TTC549 (cell line): ENCODE results near the gene RPS19.
"Not testable (repeated sequence)": the region's sequence is repeated elsewhere in the genome, so short reads cannot be mapped to it uniquely, and the experiment has no call there.

Experiments used
- FAIRE-seq: peaks from 2 replicates; lab custom pipeline; 2012; peaks lifted over from hg19 to GRCh38; lab: Jason Lieb, UNC

RPS19 gene

DNA sequence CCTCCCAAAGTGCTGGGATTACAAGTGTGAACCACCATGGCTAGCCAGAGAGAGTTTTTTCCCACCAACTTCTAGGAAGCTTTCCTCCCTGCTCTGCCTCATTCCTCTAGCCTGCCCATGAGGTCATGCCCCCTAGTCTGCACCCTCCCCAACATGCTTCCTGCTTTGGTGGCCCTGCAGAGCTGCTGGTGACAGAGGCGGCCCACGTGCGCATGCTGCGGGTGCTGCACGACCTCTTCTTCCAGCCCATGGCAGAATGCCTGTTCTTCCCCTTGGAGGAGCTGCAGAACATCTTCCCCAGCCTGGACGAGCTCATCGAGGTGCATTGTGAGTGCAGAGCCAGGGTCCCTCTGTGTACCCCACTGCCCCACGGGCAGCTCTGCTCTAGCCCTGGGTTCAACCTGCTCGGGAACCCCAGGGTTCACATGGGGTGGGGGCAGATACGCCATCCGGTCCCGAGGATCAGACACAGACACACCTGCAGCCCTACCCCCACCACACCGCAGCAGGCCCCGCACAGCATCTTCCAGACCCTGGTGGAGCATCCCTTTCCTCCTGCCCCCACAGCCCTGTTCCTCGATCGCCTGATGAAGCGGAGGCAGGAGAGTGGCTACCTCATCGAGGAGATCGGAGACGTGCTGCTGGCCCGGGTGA lies 41.8 kb downstream of the RPS19 start:
- no peak for FAIRE-seq

DNA sequence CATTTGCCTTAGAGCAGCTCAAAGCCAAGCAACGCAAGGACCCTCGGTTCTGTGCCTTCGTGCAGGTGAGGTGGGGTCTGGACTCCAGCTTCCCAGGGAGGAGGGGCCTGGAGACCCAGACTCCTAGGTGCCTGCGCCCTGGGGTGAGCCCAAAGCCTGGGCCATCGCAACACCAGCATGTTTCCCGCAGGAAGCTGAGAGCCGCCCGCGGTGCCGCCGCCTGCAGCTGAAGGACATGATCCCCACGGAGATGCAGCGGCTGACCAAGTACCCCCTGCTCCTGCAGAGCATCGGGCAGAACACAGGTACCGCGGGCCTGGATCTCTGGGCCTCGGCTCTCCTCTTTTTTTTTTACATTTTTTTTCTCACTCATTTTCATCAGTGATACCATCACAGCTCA lies 42.5 kb downstream of the RPS19 start:
- no peak for FAIRE-seq

DNA sequence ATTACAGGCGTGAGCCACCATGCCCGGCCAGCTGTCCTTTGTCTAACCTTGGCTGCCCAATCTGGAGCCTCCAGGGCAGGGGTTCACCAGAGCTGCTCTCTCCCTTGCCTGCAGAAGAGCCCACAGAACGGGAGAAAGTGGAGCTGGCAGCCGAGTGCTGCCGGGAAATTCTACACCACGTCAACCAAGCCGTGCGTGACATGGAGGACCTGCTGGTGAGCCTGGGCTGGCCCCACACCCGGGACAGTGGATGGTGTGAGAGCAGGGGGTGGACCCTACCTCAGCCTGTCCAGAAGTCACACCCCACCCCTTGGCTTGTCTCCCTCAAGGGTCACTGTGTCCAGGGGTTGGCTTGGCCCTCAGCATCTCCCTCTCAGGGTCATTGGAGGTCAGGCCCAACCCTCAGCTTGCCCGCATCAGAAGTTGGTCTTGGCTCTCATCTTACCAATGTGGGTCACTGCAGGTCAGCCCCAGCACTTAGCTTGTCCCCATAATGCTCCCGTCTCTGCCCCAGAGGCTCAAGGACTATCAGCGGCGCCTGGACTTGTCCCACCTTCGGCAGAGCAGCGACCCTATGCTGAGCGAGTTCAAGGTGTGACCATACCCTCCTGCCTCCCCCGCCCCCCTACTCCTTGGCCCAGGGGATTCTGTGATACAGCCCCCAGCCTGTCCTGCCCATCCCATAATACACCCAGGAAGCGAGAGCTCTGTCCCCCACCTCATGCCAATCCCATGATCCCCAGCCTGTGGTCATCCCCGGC lies 43.3 kb downstream of the RPS19 start:
- FAIRE-seq: no peak

DNA sequence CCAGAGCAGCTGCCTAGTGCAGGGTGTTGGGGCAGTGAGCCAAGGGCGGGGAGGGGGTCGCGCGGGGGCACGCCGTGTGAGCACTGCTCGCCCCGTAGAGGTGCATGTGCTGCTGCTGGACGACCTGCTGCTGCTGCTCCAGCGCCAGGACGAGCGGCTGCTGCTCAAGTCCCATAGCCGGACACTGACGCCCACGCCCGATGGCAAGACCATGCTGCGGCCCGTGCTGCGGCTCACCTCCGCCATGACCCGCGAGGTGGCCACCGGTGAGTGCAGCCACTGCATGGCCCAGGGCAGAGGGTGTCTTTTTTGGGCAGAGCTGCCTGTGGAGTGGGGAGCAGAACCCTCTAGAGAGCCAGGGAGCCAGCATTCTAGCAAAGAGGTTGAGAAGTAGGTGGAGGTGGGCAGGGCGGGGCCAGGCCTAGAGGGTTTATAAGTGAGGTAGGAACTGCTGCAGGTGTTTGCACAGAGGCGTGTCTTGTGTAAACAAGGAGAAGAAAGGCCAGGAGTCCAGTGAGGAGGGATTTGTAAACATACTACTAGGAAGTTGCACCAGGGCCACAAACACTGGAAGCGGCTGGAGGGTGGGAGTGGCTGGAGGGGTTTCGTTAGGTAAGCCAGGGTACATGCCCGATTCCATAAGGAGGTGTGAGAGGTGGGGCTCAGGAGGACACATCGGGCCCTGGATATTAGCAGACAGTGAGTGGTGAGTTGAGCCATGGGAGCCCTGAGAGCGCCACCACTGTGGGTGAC lies 44.2 kb downstream of the RPS19 start:
- no peak for FAIRE-seq

DNA sequence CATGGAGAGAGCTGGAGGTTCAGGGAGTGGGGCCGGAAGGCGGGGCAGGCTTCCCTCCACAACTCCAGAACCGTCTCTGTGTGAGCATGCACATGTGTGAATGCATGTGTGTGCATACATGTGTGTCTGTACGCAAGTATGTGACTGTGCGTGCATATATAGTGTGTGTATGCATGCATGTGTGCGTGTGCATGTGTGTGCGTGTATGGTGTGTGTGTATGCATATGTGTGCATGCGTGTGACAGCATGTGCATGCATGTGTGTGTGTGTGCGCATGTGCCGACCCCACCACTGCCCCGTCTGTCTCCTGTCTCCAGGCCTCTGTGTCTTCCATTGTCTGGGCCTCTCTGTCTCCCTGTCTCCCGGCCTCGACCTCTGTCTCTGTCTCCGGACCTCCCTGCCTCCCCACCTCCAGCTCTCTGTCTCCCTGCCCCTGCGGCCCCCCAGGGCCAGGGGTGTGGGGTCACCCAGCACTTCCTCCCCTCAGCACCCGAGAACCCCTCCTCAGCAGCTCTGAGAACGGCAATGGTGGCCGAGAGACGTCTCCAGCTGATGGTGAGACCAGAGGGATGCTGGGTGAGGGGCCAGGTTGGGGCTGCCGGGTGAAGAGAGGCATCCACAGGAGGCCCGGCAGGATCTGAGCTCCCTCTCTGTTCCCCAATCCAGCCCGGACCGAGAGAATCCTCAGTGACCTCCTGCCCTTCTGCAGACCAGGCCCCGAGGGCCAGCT lies 45.4 kb downstream of the RPS19 start:
- FAIRE-seq: no peak

DNA sequence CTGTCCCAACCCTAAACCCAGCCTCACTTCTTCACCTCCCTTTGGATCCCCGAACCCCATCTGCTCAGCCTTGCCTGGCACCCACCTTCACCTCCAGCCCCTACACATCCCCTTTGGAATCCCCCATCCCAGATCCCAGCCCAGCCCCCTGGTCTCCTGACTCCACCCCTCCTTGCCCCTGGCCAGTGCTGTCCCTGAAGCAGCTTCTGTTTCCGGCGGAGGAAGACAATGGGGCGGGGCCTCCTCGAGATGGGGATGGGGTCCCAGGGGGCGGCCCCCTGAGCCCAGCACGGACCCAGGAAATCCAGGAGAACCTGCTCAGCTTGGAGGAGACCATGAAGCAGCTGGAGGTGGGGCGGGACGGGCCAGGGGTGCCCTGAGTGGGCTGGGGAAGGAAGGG lies 46.2 kb downstream of the RPS19 start:
- no peak for FAIRE-seq

DNA sequence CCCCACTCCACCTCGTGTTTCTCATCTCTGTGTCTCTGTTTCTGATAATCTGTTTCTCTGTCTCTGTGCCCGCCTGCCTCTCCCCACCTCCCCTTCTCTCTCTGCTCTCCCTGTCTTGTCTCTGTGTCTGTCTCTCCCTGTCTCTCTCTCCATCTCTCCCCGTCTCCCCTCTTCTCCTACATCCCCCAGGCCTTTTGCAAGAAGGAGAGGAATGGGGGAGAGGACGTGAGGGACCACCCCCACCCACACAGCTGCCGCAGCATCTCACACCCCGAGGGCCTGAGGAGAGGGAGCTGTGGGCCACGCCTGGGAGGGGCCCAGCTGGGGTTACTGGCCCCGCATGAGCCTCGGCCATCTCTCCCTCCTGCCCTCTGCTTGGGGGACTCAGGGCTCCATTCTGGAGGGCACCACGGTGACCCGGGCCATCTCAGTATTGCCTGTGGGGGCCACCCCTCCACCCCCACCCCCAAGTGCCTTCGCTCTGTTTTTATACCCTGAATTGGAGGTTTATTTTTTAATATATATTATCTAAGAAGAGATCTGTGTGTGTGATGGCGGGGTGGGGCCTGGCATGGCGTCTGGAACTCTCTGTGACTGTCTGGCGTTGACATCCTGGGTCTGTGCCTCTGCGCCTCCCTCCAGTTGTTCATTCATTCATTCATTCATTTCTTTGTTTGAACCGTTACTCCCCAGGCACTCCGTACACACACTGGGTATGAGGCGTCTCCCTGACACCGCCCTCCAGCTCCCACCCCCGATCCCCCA lies 47.0 kb downstream of the RPS19 start:
- FAIRE-seq: no peak

DNA sequence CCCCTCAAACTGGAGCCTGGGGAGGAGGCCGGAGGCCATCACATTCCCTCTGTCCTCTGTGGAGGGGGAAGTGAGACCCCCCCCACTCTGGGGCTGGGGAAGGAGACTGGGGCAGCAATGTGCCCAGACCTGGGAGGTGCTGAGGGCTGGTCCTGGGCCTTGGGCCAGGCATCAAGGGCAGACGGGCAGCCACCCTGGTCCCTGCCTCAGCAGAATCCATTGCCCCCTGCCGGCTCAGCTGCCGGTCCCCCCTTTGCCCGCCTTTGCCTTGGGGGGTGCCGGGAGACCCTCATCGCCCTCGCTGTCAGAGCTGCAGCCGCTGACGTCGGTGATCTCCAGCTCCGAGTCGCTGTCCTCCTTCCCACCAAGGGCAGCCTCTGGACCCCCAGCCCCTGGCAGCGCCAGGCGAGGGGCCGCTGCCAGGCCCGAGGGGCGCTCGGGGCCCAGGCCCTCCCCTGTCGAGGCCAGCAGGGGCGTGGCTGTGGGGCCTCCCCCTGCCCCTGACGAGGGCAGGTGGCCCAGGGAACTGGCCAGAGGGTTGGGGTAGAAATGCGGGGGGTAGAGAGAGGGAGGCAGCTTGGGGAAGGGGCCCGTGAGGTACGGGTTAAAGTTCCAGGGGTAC lies 48.0 kb downstream of the RPS19 start:
- FAIRE-seq: no peak

DNA sequence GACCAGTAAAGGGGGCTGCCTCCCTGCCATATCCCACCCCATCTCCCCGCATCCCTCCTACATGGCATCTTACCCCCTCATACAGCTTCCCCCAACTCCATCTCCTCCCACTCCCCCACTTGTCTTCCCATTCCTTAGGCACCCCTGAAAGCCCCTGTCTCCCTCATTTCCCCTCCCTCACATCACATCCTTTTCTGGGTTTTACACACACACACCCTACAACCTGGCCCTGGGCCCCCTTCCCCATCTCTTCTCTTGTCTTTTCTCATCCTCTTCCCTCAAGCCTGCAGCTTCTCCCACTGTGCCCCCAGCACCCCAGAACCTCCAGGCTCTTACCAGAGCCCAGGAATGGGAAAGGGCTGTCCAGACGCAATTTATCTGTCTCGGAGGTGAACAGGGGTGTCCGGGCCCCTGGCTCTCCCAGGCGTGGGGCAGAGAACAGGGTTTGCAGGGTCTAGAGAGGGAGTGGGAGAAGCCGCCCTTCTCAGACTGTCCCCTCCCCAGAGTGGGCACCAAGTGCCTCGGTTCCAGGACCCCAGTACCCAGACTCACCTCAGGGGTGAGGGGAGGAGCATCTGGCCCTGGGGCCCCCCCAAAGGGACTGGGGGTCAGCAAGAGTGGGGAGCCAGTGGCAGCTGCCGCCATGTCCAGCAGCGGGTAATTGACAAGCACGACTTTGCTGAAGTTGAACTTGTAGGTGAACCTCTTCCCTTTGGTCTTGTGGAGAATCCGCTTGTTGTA lies 48.8 kb downstream of the RPS19 start:
- FAIRE-seq: no peak

DNA sequence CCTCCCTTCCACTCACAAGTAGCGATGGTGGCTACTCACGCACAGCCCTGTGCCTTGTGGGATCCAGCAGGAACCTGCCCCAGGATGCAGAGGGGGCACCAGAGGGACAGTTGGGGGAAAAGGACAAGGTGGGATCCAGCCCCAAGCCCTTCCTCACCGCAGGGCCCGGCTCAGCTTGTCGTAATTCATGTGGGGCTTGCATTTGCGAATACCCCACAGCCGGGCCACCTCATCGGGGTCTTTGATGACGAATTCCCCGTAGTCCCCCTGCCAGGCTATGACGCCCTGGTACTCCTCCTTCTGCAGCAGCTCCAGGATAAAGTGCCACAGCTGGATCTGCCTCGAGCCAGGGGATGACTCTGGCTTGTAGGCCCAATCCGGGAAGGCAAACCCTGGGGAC lies 49.7 kb downstream of the RPS19 start:
- FAIRE-seq: no peak

DNA sequence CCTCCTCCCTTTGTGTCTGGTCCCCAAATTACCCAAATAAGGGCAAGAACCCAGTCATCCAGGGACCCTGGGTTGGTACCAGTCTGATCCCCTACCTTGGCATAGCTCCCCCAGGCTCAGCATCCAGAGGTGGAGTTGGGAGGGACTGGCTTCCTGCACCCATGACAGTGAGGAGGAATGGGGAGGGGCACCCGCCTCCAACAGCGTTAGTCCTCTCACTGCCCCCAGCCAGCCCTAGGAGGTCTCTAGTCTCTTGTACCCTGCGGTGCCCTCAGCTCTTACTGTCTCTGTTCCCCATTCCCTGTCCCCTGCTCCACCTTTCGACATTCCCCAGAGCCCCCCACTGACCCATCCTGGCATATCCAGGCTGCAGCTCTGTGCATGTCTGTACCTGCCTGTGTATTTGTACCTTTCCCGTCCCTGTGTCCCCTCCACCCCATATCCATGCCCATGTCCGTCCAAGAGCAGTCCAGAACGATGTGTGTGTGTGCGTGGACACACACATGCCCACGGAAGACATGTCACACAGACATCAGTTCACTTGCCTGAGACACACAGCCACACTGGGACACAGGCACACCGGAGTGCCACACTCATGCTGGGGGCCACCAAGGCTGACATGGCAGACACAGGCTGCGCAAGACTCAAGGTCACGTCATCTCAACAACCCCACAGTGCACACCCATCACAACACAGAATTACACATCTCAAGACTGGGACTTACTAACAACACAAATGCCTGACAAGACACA lies 50.4 kb downstream of the RPS19 start:
- no peak for FAIRE-seq

DNA sequence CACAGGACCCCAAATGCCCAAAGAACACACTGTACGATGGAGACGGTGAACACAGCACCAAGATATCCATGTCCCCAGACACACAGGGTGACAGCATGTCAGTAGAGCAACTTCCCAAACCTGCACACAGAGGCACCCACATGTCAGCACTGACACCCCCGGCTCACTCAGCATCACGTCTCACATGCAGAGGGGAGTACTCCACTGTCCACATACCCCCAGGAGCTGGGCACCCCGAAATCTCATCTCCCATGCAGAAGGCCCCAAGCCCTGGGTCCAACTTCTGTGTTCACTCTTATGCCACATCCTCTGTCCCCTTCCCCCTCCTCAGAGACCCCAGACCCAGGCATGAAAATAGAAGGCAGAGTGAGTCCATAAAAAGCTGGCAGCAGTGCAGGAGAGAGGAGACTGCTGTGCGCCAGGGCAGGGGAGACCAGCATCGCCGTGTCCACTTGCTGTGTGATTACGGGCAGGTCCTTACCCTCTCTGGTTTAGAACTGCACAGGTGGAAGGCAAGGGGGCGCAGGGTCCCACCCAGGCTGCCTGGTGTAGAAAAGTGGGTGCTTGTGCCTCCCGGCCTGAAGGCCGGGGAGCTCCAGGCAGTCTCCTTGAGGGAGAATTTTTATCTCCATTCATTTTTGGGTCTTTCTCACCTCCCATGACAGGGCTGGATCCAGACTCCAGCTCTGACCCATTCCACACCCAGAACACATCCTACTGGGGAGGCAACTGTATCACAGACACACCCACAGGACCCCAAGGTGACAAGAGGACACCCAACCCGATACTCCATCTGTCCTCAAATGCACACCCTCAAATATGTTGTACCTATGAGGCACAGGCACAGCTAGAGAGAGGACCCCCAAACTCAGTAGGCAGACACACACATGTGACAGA lies 51.2 kb downstream of the RPS19 start:
- FAIRE-seq: no peak

DNA sequence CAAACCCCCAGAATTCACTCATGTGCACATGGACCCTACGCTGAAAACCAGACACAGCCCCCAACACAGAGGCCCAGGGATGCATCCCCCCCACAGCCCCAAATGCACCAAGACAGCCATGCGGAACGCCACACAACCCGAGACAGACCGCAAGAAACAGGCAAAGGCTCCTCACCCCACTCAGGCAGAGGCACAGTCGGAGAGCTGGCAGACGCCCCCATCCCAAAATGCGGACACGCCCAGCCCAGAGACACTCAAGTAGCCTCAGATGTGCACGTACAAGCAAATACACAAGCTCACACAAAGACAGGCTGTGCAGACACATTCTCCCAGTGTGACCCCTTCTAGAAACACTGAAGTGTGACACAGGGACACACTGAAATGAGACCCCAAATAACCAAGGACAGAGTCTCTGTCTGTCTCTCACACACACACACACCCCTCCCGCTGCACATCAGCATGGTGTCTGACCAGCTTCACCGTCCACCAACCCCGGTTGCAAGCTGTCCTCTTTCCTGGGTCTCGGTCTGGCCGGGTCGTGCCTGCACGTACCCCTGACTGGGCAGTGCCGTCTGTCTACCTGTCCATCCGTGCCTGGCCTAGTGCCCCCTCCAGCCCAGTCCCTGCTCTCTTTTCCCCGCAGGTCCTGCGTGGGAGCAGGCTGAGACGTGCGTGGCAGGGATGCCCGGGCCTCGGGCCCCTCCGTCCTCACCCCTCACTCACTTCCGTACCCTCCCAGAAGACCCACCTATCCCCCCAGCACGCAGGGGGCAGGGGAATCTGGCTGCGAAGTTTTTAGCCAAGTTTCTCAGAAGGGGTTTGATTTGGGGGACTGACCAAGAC lies 52.1 kb downstream of the RPS19 start:
- FAIRE-seq: no peak

DNA sequence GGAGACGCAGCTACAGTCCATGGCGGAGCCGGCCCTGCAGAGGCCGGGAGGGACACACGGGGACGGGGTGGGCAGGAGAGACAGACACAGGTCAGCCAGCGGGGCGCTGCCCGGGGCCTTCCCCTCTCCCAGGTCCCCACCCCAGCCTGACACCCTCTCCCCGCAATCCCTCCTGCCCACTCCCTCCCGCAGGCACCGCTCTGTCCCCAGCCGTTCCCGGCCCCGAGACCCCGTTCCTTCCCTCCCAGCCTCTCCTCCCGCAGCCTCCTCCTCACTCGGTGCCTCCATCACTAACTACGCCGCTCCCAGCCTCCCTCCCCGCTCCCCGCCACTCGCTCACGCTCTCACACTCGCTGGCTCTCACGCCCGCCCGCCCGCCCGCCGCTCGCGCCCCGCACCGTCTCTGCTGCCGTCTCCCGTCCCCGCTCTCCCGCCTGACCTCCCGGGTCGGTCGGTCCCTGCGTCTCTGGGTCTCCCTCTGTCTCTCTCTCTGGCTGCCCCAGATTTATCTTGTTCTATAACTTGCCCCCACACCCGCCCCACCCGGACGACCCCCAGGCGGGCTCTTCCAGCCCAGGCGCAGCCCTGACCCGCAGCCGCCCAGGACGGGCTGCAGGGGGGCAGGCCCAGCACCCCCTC lies 53.0 kb downstream of the RPS19 start:
- FAIRE-seq: no peak

DNA sequence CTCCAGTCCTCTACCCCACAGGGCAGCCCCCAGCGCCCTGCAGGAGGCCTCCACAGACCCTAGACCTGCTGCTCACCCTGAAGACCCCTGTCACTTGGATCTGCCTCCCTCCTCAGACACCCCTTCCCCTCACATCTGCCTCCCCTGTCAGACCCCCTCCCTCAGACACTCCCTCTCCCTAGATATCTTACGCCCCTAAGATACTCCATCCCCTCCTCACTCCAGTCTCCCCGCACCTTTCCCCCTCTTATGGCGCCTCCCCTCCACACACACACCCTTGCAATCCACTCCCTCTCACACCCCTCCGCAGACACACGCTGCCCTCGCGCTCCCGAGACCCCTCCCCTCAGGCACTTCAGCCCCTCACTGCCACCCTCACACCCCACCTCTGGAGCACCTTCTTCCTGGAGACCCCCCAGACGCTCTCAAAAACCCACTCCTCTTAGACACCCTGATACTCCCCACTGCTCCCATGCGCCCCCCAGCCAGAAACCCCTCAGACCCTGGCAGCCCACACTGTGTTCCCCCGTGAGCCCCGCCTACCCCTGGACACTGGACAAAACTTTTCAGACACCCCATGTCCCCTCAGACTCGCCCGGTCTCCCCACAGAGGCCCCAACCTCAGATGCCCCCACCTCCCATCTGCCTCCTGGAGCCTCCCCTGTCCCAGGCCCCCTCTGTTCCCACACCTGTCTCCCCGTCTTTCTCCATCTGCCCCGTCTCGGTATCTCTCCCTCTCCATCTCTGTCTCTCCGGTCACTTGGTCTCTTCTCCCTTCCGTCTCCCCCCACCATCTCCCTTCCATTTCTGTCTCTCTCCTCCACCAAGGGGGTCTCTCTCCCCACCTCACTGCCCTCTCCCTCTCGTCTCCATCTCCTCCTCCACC lies 53.7 kb downstream of the RPS19 start:
- no peak for FAIRE-seq

DNA sequence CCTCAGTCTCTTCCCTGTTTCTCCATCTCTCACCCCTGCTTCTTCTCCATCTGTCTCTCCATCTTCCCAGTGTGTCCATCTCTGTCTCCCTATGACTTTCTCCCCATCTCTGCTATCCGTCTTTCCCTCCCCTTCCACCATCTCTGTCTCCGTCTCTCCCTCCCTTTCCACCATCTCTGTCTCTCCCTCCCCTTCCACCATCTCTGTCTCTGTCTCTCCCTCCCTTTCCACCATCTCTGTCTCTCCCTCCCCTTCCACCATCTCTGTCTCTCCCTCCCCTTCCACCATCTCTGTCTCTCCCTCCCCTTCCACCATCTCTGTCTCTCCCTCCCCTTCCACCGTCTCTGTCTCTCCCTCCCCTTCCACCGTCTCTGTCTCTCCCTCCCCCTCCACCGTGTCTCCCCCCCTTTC lies 54.4 kb downstream of the RPS19 start:
- not testable (repeated sequence) for FAIRE-seq
